PC-3 (cell line): Measurements from ENCODE around the gene TENT4B.

Experiments
- CTCF ChIP-seq: fragments of 300-600 bp; sonication (generic); conservative IDR thresholded peaks from 2 replicates; pipeline ENCODE4 v1.5.1; 2017; ENCODE audit warnings: antibody characterized with exemption, low read depth, mild to moderate bottlenecking, low read length
- EZH2 ChIP-seq: fragments of 300-600 bp; sonication (generic); IDR thresholded peaks from one replicate; pipeline ENCODE4 v1.6.1; 2017; ENCODE audit warnings: antibody characterized with exemption, mild to moderate bottlenecking, low read length; ENCODE audit not compliant: unreplicated experiment
- EZH2phosphoT487 ChIP-seq: fragments of 300-600 bp; sonication (generic); IDR thresholded peaks from 2 replicates; pipeline ENCODE4 v1.6.1; 2018; ENCODE audit warnings: mild to moderate bottlenecking, antibody characterized with exemption, low read length, borderline replicate concordance

- TF ChIP-seq CTCF (no peak), EZH2phosphoT487 (no peak), EZH2 (no peak)
Observed at GRCh38 chr16:50208460-50208931, 55.4 kb downstream of the TENT4B start.
